Superior temporal gyrus (tissue), 1 donor: Measurements from ENCODE around the gene ZNHIT2.
A peak's percentile ranks its signal among the peaks of the same experiment; 100 is the strongest.
"Not testable (repeated sequence)": the region's sequence is repeated elsewhere in the genome, so short reads cannot be mapped to it uniquely, and the experiment has no call there.

Source experiments
- DNase-seq: peaks from one replicate; pipeline ENCODE4 v3.0.0-alpha.2; 2016; ENCODE audit errors: extremely low spot score

ZNHIT2 gene

GRCh38 chr11:65117206-65118096 lies at the start of gene ZNHIT2:
TSS of gene ZNHIT2 (minus strand) at chr11:65117701. CDS start at chr11:65117653, 48 bp downstream.
- DNase-seq = peak; percentile 99

- DNase-seq = no peak
Measured at GRCh38 chr11:65166893-65167292, 49.4 kb upstream of the ZNHIT2 start.

- no peak for DNase-seq
Measured at GRCh38 chr11:65165410-65166317, 48.2 kb upstream of the ZNHIT2 start.

GRCh38 chr11:65163684-65164083 lies 46.2 kb upstream of the ZNHIT2 start:
- DNase-seq = no peak

- DNase-seq = no peak
Measured at GRCh38 chr11:65160643-65161042, 43.1 kb upstream of the ZNHIT2 start.

- DNase-seq = no peak
Measured at GRCh38 chr11:65159012-65159411, 41.5 kb upstream of the ZNHIT2 start.

- no peak for DNase-seq
Measured at GRCh38 chr11:65157336-65157735, 39.8 kb upstream of the ZNHIT2 start.

GRCh38 chr11:65156926-65157325 lies 39.4 kb upstream of the ZNHIT2 start:
- DNase-seq = no peak

GRCh38 chr11:65156256-65156655 lies 38.8 kb upstream of the ZNHIT2 start:
- no peak for DNase-seq

GRCh38 chr11:65152122-65152521 lies 34.6 kb upstream of the ZNHIT2 start:
- no peak for DNase-seq

GRCh38 chr11:65151331-65151899 lies 33.9 kb upstream of the ZNHIT2 start:
- DNase-seq = no peak

GRCh38 chr11:65150509-65151299 lies 33.2 kb upstream of the ZNHIT2 start:
- peak; percentile 16 for DNase-seq

GRCh38 chr11:65150131-65150508 lies 32.6 kb upstream of the ZNHIT2 start:
- DNase-seq = not testable (repeated sequence)

GRCh38 chr11:65148657-65149056 lies 31.2 kb upstream of the ZNHIT2 start:
- no peak for DNase-seq

GRCh38 chr11:65147352-65148075 lies 30.0 kb upstream of the ZNHIT2 start:
- DNase-seq = no peak

GRCh38 chr11:65141896-65142494 lies 24.5 kb upstream of the ZNHIT2 start:
- no peak for DNase-seq

- no peak for DNase-seq
Measured at GRCh38 chr11:65136515-65137096, 19.1 kb upstream of the ZNHIT2 start.

GRCh38 chr11:65135633-65136145 lies 18.2 kb upstream of the ZNHIT2 start:
- no peak for DNase-seq

GRCh38 chr11:65134952-65135632 lies 17.6 kb upstream of the ZNHIT2 start:
- peak; percentile 94 for DNase-seq
